HG02678 (cell line): ENCODE measurements around the gene IPCEF1.

Source experiments
- ATAC-seq: cut with Tn5 transposase; IDR thresholded peaks from one replicate; pipeline ENCODE4 v1.9.1; 2021; ENCODE audit warnings: mild to moderate bottlenecking, moderate library complexity; ENCODE audit not compliant: unreplicated experiment

The IPCEF1 gene, protein sequence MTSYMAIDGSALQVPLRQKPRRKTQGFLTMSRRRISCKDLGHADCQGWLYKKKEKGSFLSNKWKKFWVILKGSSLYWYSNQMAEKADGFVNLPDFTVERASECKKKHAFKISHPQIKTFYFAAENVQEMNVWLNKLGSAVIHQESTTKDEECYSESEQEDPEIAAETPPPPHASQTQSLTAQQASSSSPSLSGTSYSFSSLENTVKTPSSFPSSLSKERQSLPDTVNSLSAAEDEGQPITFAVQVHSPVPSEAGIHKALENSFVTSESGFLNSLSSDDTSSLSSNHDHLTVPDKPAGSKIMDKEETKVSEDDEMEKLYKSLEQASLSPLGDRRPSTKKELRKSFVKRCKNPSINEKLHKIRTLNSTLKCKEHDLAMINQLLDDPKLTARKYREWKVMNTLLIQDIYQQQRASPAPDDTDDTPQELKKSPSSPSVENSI

GRCh38 chr6:154356690-154357089 lies at the start of gene IPCEF1:
Gene IPCEF1, minus strand, starts transcription at chr6:154356803. Its CDS starts 90,856 bp downstream, at chr6:154265947.
- ATAC-seq: peak; percentile 23

DNA sequence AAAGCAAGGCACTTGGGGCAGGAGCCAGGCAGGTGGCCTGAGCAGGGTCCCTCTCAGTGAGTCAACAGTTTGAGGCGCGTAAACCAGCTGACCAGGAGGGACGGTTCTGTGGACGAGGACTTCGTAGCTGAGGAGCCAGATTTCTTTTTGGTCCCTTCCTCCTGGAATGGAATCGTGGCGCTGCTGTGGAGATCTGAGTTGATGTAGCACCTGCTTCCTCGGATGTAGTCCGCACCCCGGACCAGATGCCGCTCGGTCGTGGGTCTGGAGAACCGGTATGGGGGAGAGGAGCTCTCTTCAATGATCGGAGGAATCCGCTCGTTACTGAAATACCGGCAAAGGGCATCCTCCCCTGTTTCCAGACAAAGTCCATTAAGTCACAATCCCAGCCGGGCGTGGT lies 49.7 kb upstream of the IPCEF1 start:
- no peak for ATAC-seq

DNA sequence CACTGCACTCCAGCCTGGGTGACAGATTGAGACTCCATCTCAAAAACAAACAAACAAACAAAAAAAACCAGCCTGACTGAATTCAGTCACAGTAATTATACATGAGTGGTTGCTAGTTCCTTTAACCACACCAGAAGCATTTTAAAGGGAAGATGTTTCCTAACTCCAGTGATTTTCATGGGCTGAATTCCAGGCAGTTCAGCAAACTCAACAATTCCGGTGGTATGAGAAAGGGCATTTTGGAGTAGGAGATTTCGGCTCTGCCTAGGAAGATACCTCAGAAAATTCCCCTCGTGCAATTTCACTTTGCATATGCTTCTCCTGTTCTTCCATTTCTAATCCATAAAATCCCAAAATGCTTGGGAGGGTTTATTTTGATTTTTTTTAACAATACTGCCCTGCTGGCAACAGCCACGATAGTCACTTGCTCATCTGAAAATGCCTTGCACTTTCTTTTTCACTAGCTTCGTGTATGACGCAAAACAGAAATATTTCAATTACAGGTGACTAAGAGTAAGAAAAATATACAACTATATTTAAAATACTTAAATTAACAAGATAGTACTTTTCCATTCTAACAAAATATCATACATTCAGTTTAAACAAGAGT lies 48.3 kb upstream of the IPCEF1 start:
- ATAC-seq: no peak

- no peak for ATAC-seq
Observed at GRCh38 chr6:154403788-154404187, 47.2 kb upstream of the IPCEF1 start.

DNA sequence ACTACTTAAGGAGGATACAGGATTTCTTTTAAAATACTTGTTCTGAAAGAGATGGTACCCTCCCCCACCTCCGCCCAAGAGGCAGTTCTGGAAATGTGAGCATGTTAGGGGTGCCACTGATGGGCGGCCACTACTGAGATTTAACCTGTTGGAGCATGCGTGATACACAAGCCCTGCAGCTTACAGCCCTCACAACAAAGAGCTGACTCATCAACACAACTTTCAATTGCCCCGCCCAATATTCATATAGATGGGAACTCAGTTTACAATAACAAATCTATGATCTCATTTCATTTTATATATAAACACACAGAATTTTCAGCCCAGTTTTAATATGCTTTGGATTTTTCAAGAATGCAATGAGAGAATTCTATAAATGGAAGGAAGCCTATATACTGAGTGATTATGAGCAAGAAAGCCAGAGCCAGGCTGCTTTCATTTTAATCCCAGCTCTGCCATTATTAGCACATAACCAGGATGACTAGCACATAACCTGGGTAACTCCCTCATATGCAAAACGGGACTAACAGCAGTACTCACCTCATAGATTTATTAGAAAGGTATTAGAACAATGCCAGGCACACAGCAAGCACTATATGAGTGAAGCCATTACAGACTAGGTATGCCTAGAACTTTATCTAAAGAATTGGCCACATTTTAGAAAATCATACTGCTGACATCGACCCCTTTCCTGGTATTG lies 45.6 kb upstream of the IPCEF1 start:
- no peak for ATAC-seq

DNA sequence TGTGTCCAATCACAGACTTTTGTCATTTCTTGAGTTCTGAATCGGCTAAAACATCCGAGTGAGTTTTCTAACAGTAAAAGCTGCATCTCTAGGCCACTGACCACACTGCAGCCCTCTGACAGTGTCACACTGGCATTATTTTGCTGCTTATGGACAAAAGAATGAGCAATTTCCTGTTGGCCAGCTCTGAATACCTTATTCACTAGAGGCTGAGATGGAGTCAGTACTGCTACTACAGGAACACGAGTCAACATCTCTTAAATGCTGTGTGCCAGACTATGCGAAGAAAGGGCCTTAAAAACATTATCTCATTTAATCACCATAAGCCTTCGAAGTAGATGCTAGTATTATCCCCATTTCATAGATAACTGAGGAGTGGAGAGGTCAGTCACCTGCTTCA lies 42.5 kb upstream of the IPCEF1 start:
- no peak for ATAC-seq

DNA sequence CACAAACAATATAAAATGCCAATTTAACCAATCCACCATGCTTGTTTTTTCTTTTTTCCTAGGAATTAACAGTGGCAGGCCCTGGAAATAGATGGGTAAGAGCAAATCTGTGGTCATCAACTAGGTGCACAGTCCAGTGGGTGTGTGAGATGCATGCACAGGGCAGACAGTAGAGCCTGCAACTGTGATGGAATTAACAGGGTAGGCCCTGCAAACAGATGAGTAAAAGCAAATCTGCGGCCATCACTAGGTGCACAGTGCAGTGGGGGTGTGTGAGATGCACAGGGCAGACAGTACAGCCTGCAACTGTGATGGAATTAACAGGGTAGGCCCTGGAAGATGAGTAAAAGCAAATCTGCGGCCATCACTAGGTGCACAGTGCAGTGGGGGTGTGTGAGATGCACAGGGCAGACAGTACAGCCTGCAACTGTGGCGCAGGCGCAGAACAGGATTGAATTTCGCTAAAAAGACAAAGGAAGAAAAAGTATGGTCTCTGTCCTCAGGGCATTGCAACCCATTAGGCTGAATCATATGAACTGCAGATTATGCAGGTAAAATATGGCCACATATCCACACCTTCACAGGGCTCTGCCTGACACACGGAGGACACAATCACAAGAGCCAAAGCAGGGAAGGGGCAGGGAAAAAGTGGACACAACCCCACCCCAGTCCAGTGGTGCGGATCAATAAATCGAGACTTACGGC lies 41.0 kb upstream of the IPCEF1 start:
- ATAC-seq: no peak

- ATAC-seq: no peak
Observed at GRCh38 chr6:154395878-154396277, 39.3 kb upstream of the IPCEF1 start.

GRCh38 chr6:154395316-154395715 lies 38.7 kb upstream of the IPCEF1 start:
- ATAC-seq: no peak

DNA sequence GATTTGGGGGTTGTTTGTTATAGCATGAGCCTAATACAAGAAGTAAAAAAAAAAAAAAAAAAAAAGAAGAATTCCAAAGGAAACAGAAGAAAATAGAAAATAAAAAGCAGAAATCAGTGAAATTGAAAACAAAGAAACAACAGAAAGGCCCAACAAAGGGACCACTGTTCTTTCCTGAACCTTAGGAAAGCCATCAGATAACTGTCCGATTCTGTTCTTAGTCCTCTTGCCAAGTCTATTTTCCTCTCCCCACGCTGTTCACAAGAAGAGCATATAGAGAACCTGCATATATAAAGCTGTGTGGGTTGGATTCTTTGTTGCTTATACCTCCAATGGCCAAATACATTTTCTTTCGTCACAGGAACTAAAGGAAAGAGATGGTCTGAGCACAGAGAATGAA lies 38.0 kb upstream of the IPCEF1 start:
- no peak for ATAC-seq

- ATAC-seq: no peak
Observed at GRCh38 chr6:154390034-154390433, 33.4 kb upstream of the IPCEF1 start.

DNA sequence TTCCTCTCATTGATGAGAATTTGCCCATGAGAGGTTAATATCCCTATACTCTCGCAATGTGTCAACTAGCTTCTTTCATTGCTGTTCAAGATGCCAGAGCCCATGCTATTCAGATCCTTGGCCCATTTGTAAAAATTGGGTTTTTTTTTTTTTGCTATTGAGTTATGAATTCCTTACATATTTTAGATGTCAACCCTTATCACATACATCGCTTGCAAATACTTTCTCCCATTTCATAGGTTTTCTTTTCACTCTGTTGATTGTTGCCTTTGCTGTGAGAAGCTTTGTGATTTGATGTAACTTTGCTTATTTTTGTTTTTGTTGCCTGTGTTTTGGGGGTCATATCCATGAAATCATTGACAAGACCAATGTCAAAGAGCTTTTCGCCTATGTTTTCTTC lies 32.2 kb upstream of the IPCEF1 start:
- ATAC-seq: no peak

DNA sequence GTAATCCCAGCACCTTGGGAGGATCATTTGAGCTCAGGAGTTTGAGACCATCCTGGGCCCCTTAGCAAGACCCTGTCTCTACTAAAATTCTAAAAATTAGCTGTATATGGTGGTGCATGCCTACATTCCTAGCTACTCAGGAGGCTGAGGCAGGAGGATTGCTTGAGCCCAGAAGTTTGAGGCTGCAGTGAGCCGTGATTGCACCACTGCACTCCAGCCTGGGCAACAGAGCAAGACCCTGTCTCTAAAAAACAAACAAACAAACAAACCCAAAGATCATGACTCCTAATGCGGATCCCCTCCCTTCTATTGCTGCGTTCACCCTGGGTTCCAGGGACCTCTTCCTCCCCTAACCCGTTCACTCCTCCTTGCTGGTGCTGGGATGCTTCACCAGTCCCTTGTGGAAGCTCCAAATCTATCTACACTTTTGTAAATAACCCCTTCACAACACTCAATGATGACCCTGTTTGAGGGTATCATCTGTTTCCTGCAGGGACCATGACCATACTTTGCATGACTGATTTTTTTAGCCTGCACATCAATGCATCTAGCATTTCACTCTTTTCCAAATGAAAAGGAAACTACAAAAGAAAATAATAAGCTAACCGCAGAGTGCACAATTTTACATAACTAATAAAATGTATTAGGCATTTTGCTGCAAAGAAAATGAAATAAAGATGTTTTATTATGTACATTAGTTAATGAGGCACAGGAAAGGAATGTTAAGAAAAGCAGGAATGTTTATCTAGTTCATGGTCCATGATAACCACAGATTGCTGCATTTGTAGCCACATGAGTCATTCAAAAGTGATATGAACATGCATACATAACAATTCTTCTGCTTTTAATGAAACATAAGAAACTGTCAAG lies 30.5 kb upstream of the IPCEF1 start:
- no peak for ATAC-seq

DNA sequence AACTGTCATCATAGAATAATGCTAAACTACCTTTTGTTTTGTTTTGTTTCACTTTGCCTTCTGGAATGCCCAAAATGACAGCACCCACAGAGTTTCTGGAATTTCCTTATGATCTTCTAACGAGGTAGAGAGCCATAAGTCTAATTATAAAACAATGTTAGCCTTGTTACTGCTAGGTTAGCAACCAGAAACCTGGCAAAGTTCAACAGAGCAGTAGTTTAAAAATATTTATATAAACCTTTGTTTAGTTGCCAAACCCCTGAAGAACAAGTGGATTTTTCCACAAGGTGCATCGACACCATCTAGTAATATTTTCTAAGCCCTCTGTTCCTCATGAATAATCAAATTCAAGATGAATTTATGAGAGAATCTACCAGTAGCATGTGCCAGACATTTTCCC lies 27.6 kb upstream of the IPCEF1 start:
- no peak for ATAC-seq

DNA sequence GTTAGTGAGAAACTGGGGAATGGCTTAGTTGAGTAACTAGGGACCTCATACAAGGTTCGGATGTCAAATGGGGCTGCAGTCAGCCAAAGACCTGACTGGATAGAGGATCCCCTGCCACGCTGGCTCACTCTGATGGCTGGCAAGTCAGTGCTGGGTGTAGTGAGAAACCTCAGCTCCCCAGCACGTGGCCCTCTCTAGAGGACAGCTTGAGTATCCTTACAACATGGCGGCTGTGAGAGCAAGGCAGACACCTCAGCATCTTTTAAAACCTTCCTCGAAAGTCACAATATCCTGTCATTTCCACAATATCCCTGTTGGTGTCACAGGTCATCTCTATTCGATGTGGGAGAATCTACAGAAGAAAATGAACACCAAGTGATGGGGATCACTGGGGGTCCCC lies 26.7 kb upstream of the IPCEF1 start:
- ATAC-seq: no peak

- ATAC-seq: no peak
Observed at GRCh38 chr6:154382740-154383139, 26.1 kb upstream of the IPCEF1 start.

DNA sequence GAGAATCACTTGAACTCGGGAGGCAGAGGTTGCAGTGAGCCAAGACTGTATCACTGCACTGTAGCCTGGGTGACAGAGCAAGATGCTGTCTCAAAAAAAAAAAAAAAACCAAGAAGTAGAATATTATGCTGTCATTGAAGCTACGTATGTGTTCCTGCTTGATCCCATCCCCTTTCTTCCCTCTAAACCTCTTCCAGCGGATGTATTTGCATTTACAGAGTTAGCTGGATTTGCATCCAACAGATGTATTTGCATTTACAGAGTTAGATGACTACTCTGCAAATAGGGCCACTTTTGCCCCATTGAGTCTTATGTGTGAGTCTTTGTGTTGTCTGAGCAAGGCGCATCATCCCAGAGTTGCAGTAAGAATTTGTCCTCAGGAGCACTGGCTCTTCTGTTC lies 24.9 kb upstream of the IPCEF1 start:
- no peak for ATAC-seq

GRCh38 chr6:154380741-154381140 lies 24.1 kb upstream of the IPCEF1 start:
- no peak for ATAC-seq

DNA sequence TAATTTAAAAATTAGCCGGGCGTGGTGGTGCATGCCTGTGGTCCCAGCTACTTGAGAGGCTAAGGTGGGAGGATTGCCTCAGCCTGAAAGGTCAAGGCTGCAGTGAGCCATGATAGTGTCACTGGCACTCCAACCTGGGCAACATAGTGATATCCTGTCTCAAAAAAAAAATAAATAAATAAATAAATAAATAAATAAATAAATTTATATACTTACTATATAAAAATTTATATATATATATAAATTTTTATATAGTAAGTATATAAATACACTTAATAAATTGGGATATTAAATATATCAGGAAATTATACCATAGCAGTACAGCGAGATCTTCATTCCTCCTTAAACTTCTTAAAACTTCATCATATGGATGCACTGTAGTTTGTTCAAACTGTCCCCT lies 23.0 kb upstream of the IPCEF1 start:
- no peak for ATAC-seq

- no peak for ATAC-seq
Observed at GRCh38 chr6:154378518-154378917, 21.9 kb upstream of the IPCEF1 start.
